SU-DHL-6 (cell line): ENCODE data around the gene PITPNM3.

ENCODE experiments used
- H2AFZ ChIP-seq: fragments of 200-600 bp; sonication (generic); 2 replicates; pipeline ENCODE4 v1.6.1; 2014; ENCODE audit warnings: low read depth, mild to moderate bottlenecking, moderate library complexity, mixed read lengths, antibody characterized with exemption, low read length; ENCODE audit not compliant: severe bottlenecking
- H3F3A ChIP-seq: fragments of 200-600 bp; shearing (Covaris generic); 2 replicates; pipeline ENCODE4 v1.6.0; 2016; ENCODE audit warnings: antibody characterized with exemption, mild to moderate bottlenecking; ENCODE audit not compliant: insufficient read depth
- H3K27ac ChIP-seq: fragments of 200-600 bp; sonication (generic); 2 replicates; pipeline ENCODE4 v1.5.1; 2016; ENCODE audit warnings: low read depth, mild to moderate bottlenecking, low read length, moderate library complexity, mixed read lengths
- H3K27me3 ChIP-seq: fragments of 200-600 bp; sonication (generic), shearing (Covaris generic); 2 replicates; pipeline ENCODE4 v1.6.0; 2014; ENCODE audit warnings: mild to moderate bottlenecking, low read length
- H3K36me3 ChIP-seq: fragments of 200-600 bp; sonication (generic); 2 replicates; pipeline ENCODE4 v1.6.1; 2014; ENCODE audit warnings: mild to moderate bottlenecking, low read length, mixed read lengths
- H3K4me2 ChIP-seq: fragments of 300-600, 200-600 bp; shearing (Covaris generic), sonication (generic); 2 replicates; pipeline ENCODE4 v1.6.0; 2014; ENCODE audit warnings: low read length, low read depth, mild to moderate bottlenecking; ENCODE audit not compliant: poor library complexity, severe bottlenecking
- H3K4me3 ChIP-seq: fragments of 200-600 bp; sonication (generic); 2 replicates; pipeline ENCODE4 v1.5.1; 2014; ENCODE audit warnings: antibody characterized with exemption, low read length, mild to moderate bottlenecking, mixed read lengths; ENCODE audit not compliant: insufficient read depth, poor library complexity, severe bottlenecking
- H3K79me2 ChIP-seq: fragments of 200-600 bp; sonication (generic); 2 replicates; pipeline ENCODE4 v1.6.1; 2014; ENCODE audit warnings: mild to moderate bottlenecking, low read length, moderate library complexity; ENCODE audit not compliant: insufficient read depth
- H3K9ac ChIP-seq: fragments of 200-600 bp; sonication (generic); 2 replicates; pipeline ENCODE4 v1.7.0; 2014; ENCODE audit warnings: mild to moderate bottlenecking, low read length
- H3K9me2 ChIP-seq: fragments of 200-600 bp; sonication (generic); replicated peaks from 2 replicates; pipeline ENCODE4 v1.6.1; 2014; ENCODE audit warnings: low read length; ENCODE audit not compliant: insufficient read depth
- H3K9me3 ChIP-seq: fragments of 200-600 bp; sonication (generic); 2 replicates; pipeline ENCODE4 v1.6.1; 2014; ENCODE audit warnings: low read length, mixed read lengths; ENCODE audit not compliant: insufficient read depth
- H4K20me1 ChIP-seq: fragments of 200-600 bp; sonication (generic); 2 replicates; pipeline ENCODE4 v1.6.1; 2014; ENCODE audit warnings: low read depth, mild to moderate bottlenecking, antibody characterized with exemption, low read length, moderate library complexity, mixed read lengths
- CTCF ChIP-seq: fragments of 200-600 bp; sonication (generic); IDR thresholded peaks from one replicate; pipeline ENCODE4 v1.5.1; 2017; ENCODE audit warnings: antibody characterized with exemption, mild to moderate bottlenecking, low read length, moderate library complexity; ENCODE audit not compliant: insufficient read depth, poor library complexity, severe bottlenecking
- EZH2phosphoT487 ChIP-seq: fragments of 200-600 bp; sonication (generic), shearing (Covaris generic); conservative IDR thresholded peaks from 2 replicates; pipeline ENCODE4 v1.6.1; 2018; ENCODE audit warnings: mild to moderate bottlenecking, antibody characterized with exemption, low read length, moderate library complexity, mixed read lengths

The PITPNM3 gene

GRCh38 chr17:6408735-6409134 is 147.6 kb downstream of the PITPNM3 start:
- Histone ChIP-seq H3K9me2 (no peaks in the 10 kb centered on the region), H3K4me3 (no peak overlapping the region), H3K9me3 (no peaks in the 10 kb centered on the region), H3K36me3 (no peaks in the 10 kb centered on the region), H3K9ac (no peak overlapping the region), H3K27ac (no peak overlapping the region), H3K79me2 (no peaks in the 10 kb centered on the region), H3F3A (no peaks in the 10 kb centered on the region), H2AFZ (no peak overlapping the region), H3K27me3 (no peaks in the 10 kb centered on the region), H4K20me1 (no peaks in the 10 kb centered on the region), H3K4me2 (no peak overlapping the region)
- TF ChIP-seq EZH2phosphoT487 (no peak), CTCF (no peak)

- Histone ChIP-seq H3K27ac (no peak overlapping the region), H3K36me3 (no peaks in the 10 kb centered on the region), H3K27me3 (no peaks in the 10 kb centered on the region), H3K4me3 (no peak overlapping the region), H2AFZ (no peak overlapping the region), H4K20me1 (no peaks in the 10 kb centered on the region), H3K4me2 (no peak overlapping the region), H3K9ac (no peak overlapping the region), H3K9me2 (no peaks in the 10 kb centered on the region), H3K79me2 (no peaks in the 10 kb centered on the region), H3F3A (no peaks in the 10 kb centered on the region), H3K9me3 (no peaks in the 10 kb centered on the region)
- TF ChIP-seq EZH2phosphoT487 (no peak), CTCF (no peak)
Observed at GRCh38 chr17:6408276-6408675, 148.1 kb downstream of the PITPNM3 start.

- no peak overlapping the region for H2AFZ ChIP-seq
- no peaks in the 10 kb centered on the region for H3K79me2 ChIP-seq
- no peaks in the 10 kb centered on the region for H4K20me1 ChIP-seq
- no peaks in the 10 kb centered on the region for H3K36me3 ChIP-seq
- no peaks in the 10 kb centered on the region for H3K9me2 ChIP-seq
- H3K27me3 ChIP-seq = no peaks in the 10 kb centered on the region
- H3K4me3 ChIP-seq = no peak overlapping the region
- no peaks in the 10 kb centered on the region for H3F3A ChIP-seq
- no peak overlapping the region for H3K27ac ChIP-seq
- H3K9ac ChIP-seq = no peak overlapping the region
- H3K9me3 ChIP-seq = no peaks in the 10 kb centered on the region
- no peak overlapping the region for H3K4me2 ChIP-seq
- TF ChIP-seq EZH2phosphoT487 (no peak), CTCF (no peak)
Observed at GRCh38 chr17:6402258-6402657, 154.1 kb downstream of the PITPNM3 start.
